GM19452 (cell line): Measurements from ENCODE around the gene MARCHF2.

Source experiments
- ATAC-seq: cut with Tn5 transposase; IDR thresholded peaks from one replicate; pipeline ENCODE4 v1.9.1; 2021; ENCODE audit not compliant: unreplicated experiment

Gene MARCHF2

GRCh38 chr19:8473648-8474476 is 60.8 kb downstream of the MARCHF2 start:
- no peak for ATAC-seq

- ATAC-seq: no peak
These were observed 61.9 kb downstream of the MARCHF2 start for GRCh38 chr19:8475005-8475404.

- no peak for ATAC-seq
These were observed 63.4 kb downstream of the MARCHF2 start for GRCh38 chr19:8476524-8476923.

- ATAC-seq: no peak
These were observed 64.8 kb downstream of the MARCHF2 start for GRCh38 chr19:8477889-8478288.

- ATAC-seq: no peak
These were observed 65.5 kb downstream of the MARCHF2 start for GRCh38 chr19:8478598-8478997.

- no peak for ATAC-seq
These were observed 68.1 kb downstream of the MARCHF2 start for GRCh38 chr19:8481201-8481600.

- no peak for ATAC-seq
These were observed 68.5 kb downstream of the MARCHF2 start for GRCh38 chr19:8481616-8482015.

GRCh38 chr19:8482696-8483095 is 69.6 kb downstream of the MARCHF2 start:
- no peak for ATAC-seq

GRCh38 chr19:8483165-8483564 is 70.1 kb downstream of the MARCHF2 start:
- no peak for ATAC-seq

- no peak for ATAC-seq
These were observed 71.3 kb downstream of the MARCHF2 start for GRCh38 chr19:8484331-8484894.

GRCh38 chr19:8485561-8486371 is 72.7 kb downstream of the MARCHF2 start:
- ATAC-seq: no peak

GRCh38 chr19:8486661-8487136 is 73.6 kb downstream of the MARCHF2 start:
- ATAC-seq: no peak

GRCh38 chr19:8487137-8487851 is 74.2 kb downstream of the MARCHF2 start:
- no peak for ATAC-seq

- ATAC-seq: no peak
These were observed 75.3 kb downstream of the MARCHF2 start for GRCh38 chr19:8488365-8488764.
